Muscle layer of colon (tissue), 2 donors: ENCODE measurements around the gene MALT1.

ENCODE experiments used
- H3K27ac ChIP-seq: one replicate; pipeline ENCODE4 v1.7.0; 2013; ENCODE audit warnings: low read depth, mild to moderate bottlenecking, low read length, moderate library complexity
- H3K27me3 ChIP-seq, 2 donors: one replicate each; pipeline ENCODE4 v1.7.0; 2013; ENCODE audit warnings: low read length in 2 of 2, mild to moderate bottlenecking in 2 of 2; ENCODE audit not compliant: insufficient read depth in 2 of 2, control insufficient read depth in 1 of 2
- H3K36me3 ChIP-seq: one replicate; pipeline ENCODE4 v1.7.0; 2013; ENCODE audit warnings: mild to moderate bottlenecking, low read length; ENCODE audit not compliant: insufficient read depth
- H3K4me1 ChIP-seq: one replicate; pipeline ENCODE4 v1.7.0; 2013; ENCODE audit warnings: mild to moderate bottlenecking, low read length; ENCODE audit not compliant: insufficient read depth
- H3K4me3 ChIP-seq, 2 donors: one replicate each; pipeline ENCODE4 v1.7.0; 2013; ENCODE audit warnings: low read length in 2 of 2, low read depth in 1 of 2, mild to moderate bottlenecking in 1 of 2, moderate library complexity in 1 of 2
- H3K9ac ChIP-seq: one replicate; pipeline ENCODE4 v1.7.0; 2013; ENCODE audit warnings: low read length
- H3K9me3 ChIP-seq: one replicate; pipeline ENCODE4 v1.7.0; 2013; ENCODE audit warnings: mild to moderate bottlenecking, low read length
- donor health status: abdominal sarcoma.
- donor health status: Adenocarcinoma of cecum.

The MALT1 gene

DNA sequence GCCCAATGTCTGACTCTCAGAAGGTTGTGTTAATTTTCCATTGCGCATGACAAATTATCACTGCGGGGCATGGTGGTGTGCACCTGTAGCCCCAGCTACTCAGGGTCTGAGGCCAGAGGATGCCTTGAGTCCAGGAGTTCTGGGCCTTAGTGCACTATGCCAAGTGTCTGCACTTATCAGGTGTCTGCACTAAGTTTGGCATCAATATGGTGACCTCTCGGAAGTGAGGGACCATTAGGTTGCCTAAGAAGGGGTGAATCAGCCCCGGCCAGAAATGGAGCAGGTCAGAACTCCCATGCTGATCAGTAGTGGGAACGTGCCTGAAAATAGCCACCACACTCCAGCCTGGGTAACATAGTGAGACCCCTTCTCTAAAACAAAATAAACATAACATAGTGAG is 131.7 kb downstream of the MALT1 start:
- H3K27me3 ChIP-seq, result no peaks in the 10 kb centered on the region
- no peak overlapping the region for H3K9ac ChIP-seq
- no peak overlapping the region for H3K27ac ChIP-seq
- no peaks in the 10 kb centered on the region for H3K4me1 ChIP-seq
- H3K36me3 ChIP-seq, result no peaks in the 10 kb centered on the region
- H3K9me3 ChIP-seq, result no peaks in the 10 kb centered on the region
- no peak overlapping the region for H3K4me3 ChIP-seq

GRCh38 chr18:58803978-58804377 is 132.7 kb downstream of the MALT1 start:
- H3K9ac ChIP-seq, result no peak overlapping the region
- H3K4me3 ChIP-seq, result no peak overlapping the region
- no peak overlapping the region for H3K27ac ChIP-seq
- H3K4me1 ChIP-seq, result no peaks in the 10 kb centered on the region
- H3K36me3 ChIP-seq, result no peaks in the 10 kb centered on the region
- H3K9me3 ChIP-seq, result no peaks in the 10 kb centered on the region
- H3K27me3 ChIP-seq, result no peaks in the 10 kb centered on the region
